Neural progenitor cell (in vitro differentiated cells): ENCODE data around the gene G3BP1.

ENCODE experiments used
- EZH2 ChIP-seq: fragments of 200-600 bp; sonication (generic); IDR thresholded peaks from 2 replicates; pipeline ENCODE4 v1.6.1; 2017; ENCODE audit warnings: antibody characterized with exemption, mild to moderate bottlenecking, moderate library complexity
- EZH2phosphoT487 ChIP-seq: fragments of 200-600 bp; sonication (generic); IDR thresholded peaks from 2 replicates; pipeline ENCODE4 v1.6.1; 2017; ENCODE audit warnings: antibody characterized with exemption
- TF ChIP-seq, protein P1 (sequence below): fragments of 200-600 bp; sonication (generic); IDR thresholded peaks from 2 replicates; pipeline ENCODE4 v1.5.1; 2017; ENCODE audit warnings: antibody characterized with exemption, mild to moderate bottlenecking

GRCh38 chr5:151810449-151810848, 38.7 kb downstream of the G3BP1 start:
- TF ChIP-seq, protein P1, sequence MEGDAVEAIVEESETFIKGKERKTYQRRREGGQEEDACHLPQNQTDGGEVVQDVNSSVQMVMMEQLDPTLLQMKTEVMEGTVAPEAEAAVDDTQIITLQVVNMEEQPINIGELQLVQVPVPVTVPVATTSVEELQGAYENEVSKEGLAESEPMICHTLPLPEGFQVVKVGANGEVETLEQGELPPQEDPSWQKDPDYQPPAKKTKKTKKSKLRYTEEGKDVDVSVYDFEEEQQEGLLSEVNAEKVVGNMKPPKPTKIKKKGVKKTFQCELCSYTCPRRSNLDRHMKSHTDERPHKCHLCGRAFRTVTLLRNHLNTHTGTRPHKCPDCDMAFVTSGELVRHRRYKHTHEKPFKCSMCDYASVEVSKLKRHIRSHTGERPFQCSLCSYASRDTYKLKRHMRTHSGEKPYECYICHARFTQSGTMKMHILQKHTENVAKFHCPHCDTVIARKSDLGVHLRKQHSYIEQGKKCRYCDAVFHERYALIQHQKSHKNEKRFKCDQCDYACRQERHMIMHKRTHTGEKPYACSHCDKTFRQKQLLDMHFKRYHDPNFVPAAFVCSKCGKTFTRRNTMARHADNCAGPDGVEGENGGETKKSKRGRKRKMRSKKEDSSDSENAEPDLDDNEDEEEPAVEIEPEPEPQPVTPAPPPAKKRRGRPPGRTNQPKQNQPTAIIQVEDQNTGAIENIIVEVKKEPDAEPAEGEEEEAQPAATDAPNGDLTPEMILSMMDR: no peak
- TF ChIP-seq EZH2 (no peak), EZH2phosphoT487 (no peak)
